Bronchial epithelial cell (primary cell): ENCODE results near the gene FAM76A. TPM values are rescaled to one million over a fixed set of nuclear protein-coding genes. Genes with fewer than 3 reads are reported as not detected.

Experiments used
- DNase-seq: peaks from one replicate; pipeline ENCODE4 v3.0.0-alpha.2; 2010; ENCODE audit warnings: low read depth
- FAIRE-seq: peaks from 2 replicates; lab custom pipeline; 2011; peaks lifted over from hg19 to GRCh38; lab: Jason Lieb, UNC
- H3K27me3 ChIP-seq: 2 replicates; pipeline ENCODE4 v1.5.1; 2011; ENCODE audit warnings: low read length; ENCODE audit not compliant: control insufficient read depth, insufficient read depth
- H3K36me3 ChIP-seq: 2 replicates; pipeline ENCODE4 v1.5.1; 2011; ENCODE audit warnings: low read length; ENCODE audit not compliant: control insufficient read depth, insufficient read depth
- H3K4me3 ChIP-seq: 2 replicates; pipeline ENCODE4 v1.5.1; 2011; ENCODE audit warnings: mild to moderate bottlenecking, low read depth, low read length, control low read depth
- CTCF ChIP-seq: IDR thresholded peaks from 2 replicates; pipeline ENCODE4 v1.5.1; 2011; ENCODE audit warnings: mild to moderate bottlenecking, moderate library complexity, low read length, control low read depth, inconsistent platforms; ENCODE audit not compliant: insufficient read depth, severe bottlenecking
- total RNA-seq: library from RNA; depleted of rRNA; stranded (reverse); fragments of >200 nt; gene quantifications from 2 replicates; pipeline ENCODE4 v1.2.1, GENCODE V29; 2014

The FAM76A gene
- total RNA-seq, 1 donor from 2014 or later, result 12.6 TPM

- H3K27me3 ChIP-seq, result no peaks in the 10 kb centered on the region
- DNase-seq, result no peak
- H3K4me3 ChIP-seq, result no peak overlapping the region
- FAIRE-seq, result no peak
- H3K36me3 ChIP-seq, result no peaks in the 10 kb centered on the region
- no peak for TF ChIP-seq CTCF
Observed at GRCh38 chr1:27736252-27736651, 10.5 kb downstream of the FAM76A start.

- Histone ChIP-seq H3K27me3 (no peaks in the 10 kb centered on the region), H3K4me3 (no peak overlapping the region), H3K36me3 (peaks cover 3% of the 10 kb centered on the region)
- FAIRE-seq (no peak), DNase-seq (no peak)
- no peak for TF ChIP-seq CTCF
Observed at GRCh38 chr1:27741121-27741520, 15.4 kb downstream of the FAM76A start.

- Histone ChIP-seq H3K36me3 (peaks cover 4% of the 10 kb centered on the region), H3K27me3 (no peaks in the 10 kb centered on the region), H3K4me3 (no peak overlapping the region)
- no peak for FAIRE-seq
- DNase-seq, result no peak
- no peak for TF ChIP-seq CTCF
Observed at GRCh38 chr1:27744556-27744955, 18.8 kb downstream of the FAM76A start.

- FAIRE-seq (no peak), DNase-seq (no peak)
- H3K4me3 ChIP-seq, result no peak overlapping the region
- H3K27me3 ChIP-seq, result no peaks in the 10 kb centered on the region
- peaks cover 6% of the 10 kb centered on the region for H3K36me3 ChIP-seq
- no peak for TF ChIP-seq CTCF
Observed at GRCh38 chr1:27745466-27745865, 19.7 kb downstream of the FAM76A start.

- peaks cover 4% of the 10 kb centered on the region for H3K36me3 ChIP-seq
- TF ChIP-seq CTCF, result no peak
- FAIRE-seq (no peak), DNase-seq (no peak)
- H3K4me3 ChIP-seq, result no peak overlapping the region
- no peaks in the 10 kb centered on the region for H3K27me3 ChIP-seq
Observed at GRCh38 chr1:27752360-27752759, 26.6 kb downstream of the FAM76A start.

- FAIRE-seq (no peak), DNase-seq (no peak)
- H3K4me3 ChIP-seq, result no peak overlapping the region
- TF ChIP-seq CTCF, result no peak
- H3K36me3 ChIP-seq, result peaks cover 3% of the 10 kb centered on the region
- no peaks in the 10 kb centered on the region for H3K27me3 ChIP-seq
Observed at GRCh38 chr1:27755286-27755685, 29.5 kb downstream of the FAM76A start.
